ENCODE measurements around the gene CDH26.

The CDH26 gene

DNA sequence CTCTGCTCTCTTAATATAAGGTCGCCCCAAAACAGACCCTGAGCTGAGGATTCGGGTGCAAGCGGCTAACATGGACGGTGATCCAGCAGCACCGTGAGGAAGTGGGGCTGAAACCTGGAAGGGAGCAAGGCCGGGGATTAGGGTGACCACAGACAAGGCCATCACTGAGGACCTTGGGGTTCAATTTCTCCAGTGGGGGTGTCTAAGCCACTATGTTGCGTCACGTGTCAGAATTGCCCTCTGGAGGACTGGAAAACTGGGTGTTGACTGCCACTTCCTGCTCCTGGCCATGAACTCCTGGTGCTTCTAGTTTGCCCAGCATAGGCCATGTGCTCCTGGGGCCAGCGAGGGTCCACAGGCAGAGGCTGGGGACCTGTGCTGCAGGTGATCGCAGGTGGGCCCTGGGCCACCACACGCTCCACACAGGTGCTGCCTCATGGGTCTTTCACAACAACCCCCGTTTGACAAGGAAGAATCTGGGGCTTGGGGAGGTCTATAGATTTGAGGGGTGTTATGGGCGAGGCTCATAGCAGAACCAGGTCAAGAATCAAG is 101.9 kb downstream of the CDH26 start:
- DNase-seq (ENCODE audit: low read depth in 1 of 2, low spot score in 1 of 2): no peak

GRCh38 chr20:60060593-60060992 is 102.4 kb downstream of the CDH26 start:
- no peak for DNase-seq (ENCODE audit: low read depth in 1 of 2, low spot score in 1 of 2)

DNA sequence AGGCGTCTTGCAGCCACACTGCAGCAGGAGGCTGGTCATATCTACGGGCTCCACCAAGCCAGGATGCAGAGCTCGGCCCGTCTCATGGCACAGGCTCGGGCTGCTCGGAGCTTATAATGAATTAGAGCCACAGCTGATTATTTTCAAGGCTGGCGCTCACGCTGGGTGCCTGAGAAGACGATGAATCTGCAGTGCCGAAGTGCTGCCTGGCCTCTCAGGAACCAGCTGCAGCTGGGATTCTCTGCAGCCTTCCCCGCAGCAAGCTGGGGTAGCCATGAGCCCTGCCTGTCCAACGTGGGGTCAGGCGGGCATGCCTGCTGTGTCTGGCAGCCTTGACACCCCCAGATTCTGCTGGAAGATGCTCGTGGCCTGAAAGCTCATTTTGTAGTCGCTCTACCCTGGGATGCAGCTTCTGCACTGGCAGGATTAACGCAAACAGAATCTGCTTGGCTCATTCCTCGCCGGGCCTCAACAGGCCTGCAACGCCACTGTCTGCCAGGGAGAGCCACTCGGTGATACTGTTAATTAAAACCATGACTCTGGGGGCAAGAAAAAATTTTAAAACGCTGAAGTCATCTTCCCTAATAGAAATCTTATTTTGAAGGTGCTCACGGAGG is 104.3 kb downstream of the CDH26 start:
- no peak for DNase-seq (ENCODE audit: low read depth in 1 of 2, low spot score in 1 of 2)

DNA sequence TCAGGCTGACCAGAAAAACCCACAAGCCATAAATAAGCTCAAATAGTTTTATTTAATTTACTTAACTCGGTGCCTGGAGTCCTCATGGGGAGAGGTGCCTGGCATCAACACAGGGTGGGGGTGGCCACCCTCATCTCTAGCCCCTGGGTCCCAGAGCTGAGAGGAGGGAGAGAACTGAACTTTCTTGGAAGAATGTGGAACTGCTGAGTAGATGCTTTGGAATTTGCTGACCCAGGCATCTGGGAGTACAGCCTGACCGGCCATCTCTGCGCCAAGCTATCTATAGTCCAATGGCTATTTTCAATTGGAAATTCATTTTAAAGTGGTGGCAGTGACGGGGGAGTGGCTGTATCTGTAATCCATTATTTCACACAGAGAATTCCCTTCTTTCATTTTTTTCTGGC is 104.8 kb downstream of the CDH26 start:
- no peak for DNase-seq (ENCODE audit: low read depth in 1 of 2, low spot score in 1 of 2)

DNA sequence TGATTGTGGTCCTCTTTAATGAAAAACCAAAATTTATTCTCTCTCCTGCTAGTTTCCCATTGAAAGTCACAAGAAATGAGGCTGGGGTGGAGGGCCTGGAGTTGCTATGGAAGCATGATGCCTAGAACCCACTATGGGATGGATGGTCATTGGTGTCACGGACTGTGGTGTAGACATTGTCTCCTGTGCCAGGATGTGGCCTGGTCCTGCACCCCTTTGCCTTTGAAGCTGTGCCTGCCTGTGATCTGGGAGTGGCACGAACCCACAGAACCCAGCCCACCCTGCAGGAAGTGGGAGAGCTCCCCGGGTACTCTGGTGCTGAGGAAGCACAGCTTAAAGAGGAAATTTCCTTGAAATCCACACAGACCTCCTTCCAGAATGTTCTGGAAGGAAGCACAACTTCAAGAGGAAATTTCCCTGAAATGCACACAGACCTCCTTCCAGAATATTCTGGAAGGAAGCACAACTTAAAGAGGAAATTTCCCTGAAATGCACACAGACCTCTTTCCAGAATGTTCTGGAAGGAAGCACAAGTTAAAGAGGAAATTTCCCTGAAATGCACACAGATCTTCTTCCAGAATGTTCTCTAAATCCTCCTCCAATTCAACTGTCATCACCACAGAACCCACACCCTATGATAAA is 105.6 kb downstream of the CDH26 start:
- no peak for DNase-seq (ENCODE audit: low read depth in 1 of 2, low spot score in 1 of 2)

Data from activated CD4-positive, alpha-beta T cell treated with anti-CD3 and anti-CD28 coated beads, Interleukin-2, amount 50 U/mL, for 24 hours (primary cell).